Body of pancreas (tissue), 4 donors: Measurements from ENCODE around the gene VPS50. TPM values are rescaled to one million over a fixed set of nuclear protein-coding genes. Genes with fewer than 3 reads are reported as not detected.

ENCODE experiments used
- ATAC-seq: fragments of 150-250 bp; one replicate; pipeline ENCODE4 v1.9.1; 2016
- DNase-seq, 4 donors: peaks; one replicate each; pipeline ENCODE4 v3.0.0-alpha.2; 2019
- H3K27ac ChIP-seq, 4 donors: fragments of 200-600 bp; sonication (generic); 1 replicate in 3 of 4; 2 replicates in 1 of 4; pipeline versions ENCODE4 v1.5.1 to v1.6.1; 2016 to 2019; ENCODE audit warnings: mild to moderate bottlenecking in 1 of 4, mixed read lengths in 1 of 4, moderate library complexity in 1 of 4
- H3K27me3 ChIP-seq, 2 donors: fragments of 200-600 bp; sonication (generic); one replicate each; pipeline ENCODE4 v1.6.0; 2016; ENCODE audit warnings: mild to moderate bottlenecking in 1 of 2
- H3K36me3 ChIP-seq, 2 donors: fragments of 200-600 bp; sonication (generic); replicated peaks in 1 of 2; 2 replicates each; pipeline ENCODE4 v1.5.1; 2016; ENCODE audit warnings: low read depth in 2 of 2; ENCODE audit not compliant: insufficient read depth in 1 of 2
- H3K4me1 ChIP-seq: fragments of 200-600 bp; sonication (generic); one replicate; pipeline ENCODE4 v1.6.0; 2016
- H3K4me3 ChIP-seq, 2 donors: fragments of 200-600 bp; sonication (generic); 1 replicate in 1 of 2; 2 replicates in 1 of 2; pipeline ENCODE4 v1.5.1; 2016 to 2019
- H3K9me3 ChIP-seq, 3 donors: fragments of 200-600 bp; sonication (generic); 1 replicate in 2 of 3; 2 replicates in 1 of 3; pipeline ENCODE4 v1.5.1; 2016
- CTCF ChIP-seq, 7 experiments: fragments of 450-650 bp in 4 of 7; fragments of 200-600 bp in 3 of 7; sonication (generic) in 3 of 7; IDR thresholded peaks; one replicate each; pipeline ENCODE4 v1.5.1; 2016 to 2019; ENCODE audit warnings: antibody characterized with exemption in 7 of 7
- POLR2A ChIP-seq, 3 donors: fragments of 450-650 bp; IDR thresholded peaks; one replicate each; pipeline ENCODE4 v1.6.1; 2016; ENCODE audit warnings: antibody characterized with exemption in 3 of 3, mild to moderate bottlenecking in 2 of 3
- WGBS, 2 donors: methylation state at CpG; one replicate each; pipeline ENCODE4 v1.1.5; 2017; 5-methylcytosine and 5-hydroxymethylcytosine counted together
- intact Hi-C: fragments of 100-400 bp; cut with DNase I; formaldehyde crosslinking; loops from one replicate; pipeline ENCODE4 v1.15.1; 2023
- total RNA-seq, 2 donors: library from RNA; depleted of rRNA; stranded (reverse); fragments of >200 nt; gene quantifications; one replicate each; pipeline ENCODE4 v1.1.0, GENCODE V29; 2016

Gene VPS50
- total RNA-seq, 2 donors from 2014 or later, result 9.6 to 28.3 TPM

GRCh38 chr7:93239824-93240223 is 7.7 kb downstream of the VPS50 start:
- no peak overlapping the region for H3K27ac ChIP-seq
- DNase-seq (no peak), ATAC-seq (no peak)
- intact Hi-C loops, result no loop called here
- TF ChIP-seq CTCF (IDR thresholded peaks at IDR 0.05) (no peak), POLR2A (IDR thresholded peaks at IDR 0.05) (no peak)
- H3K9me3 ChIP-seq, result no peaks in the 10 kb centered on the region
- H3K36me3 ChIP-seq, result no peaks in the 10 kb centered on the region
- H3K4me3 ChIP-seq, result no peak overlapping the region
- WGBS, 2 donors, result 65 to 75% methylated on average over 4 of the region's 4 CpGs
- no peaks in the 10 kb centered on the region for H3K4me1 ChIP-seq
- no peaks in the 10 kb centered on the region for H3K27me3 ChIP-seq

GRCh38 chr7:93242106-93242505 is 9.9 kb downstream of the VPS50 start:
- Histone ChIP-seq H3K4me1 (no peaks in the 10 kb centered on the region), H3K27me3 (no peaks in the 10 kb centered on the region), H3K36me3 (no peaks in the 10 kb centered on the region), H3K9me3 (no peaks in the 10 kb centered on the region), H3K27ac (no peak overlapping the region), H3K4me3 (no peak overlapping the region)
- no peak for TF ChIP-seq POLR2A (IDR thresholded peaks at IDR 0.05)
- TF ChIP-seq CTCF (IDR thresholded peaks at IDR 0.05), result no peak
- intact Hi-C loops, result no loop called here
- ATAC-seq (no peak), DNase-seq (no peak)
- 84 to 90% methylated on average over 3 of the region's 3 CpGs for WGBS, 2 donors

GRCh38 chr7:93245525-93246432 is 13.6 kb downstream of the VPS50 start:
- 12 to 13% methylated on average over 9 of the region's 9 CpGs for WGBS, 2 donors
- TF ChIP-seq POLR2A (IDR thresholded peaks at IDR 0.05) (no peak), CTCF (IDR thresholded peaks at IDR 0.05) (peak; percentile 26 to 79 (median 63))
- intact Hi-C loops, result no loop called here
- Histone ChIP-seq H3K27ac (no peak overlapping the region), H3K36me3 (no peaks in the 10 kb centered on the region), H3K27me3 (no peaks in the 10 kb centered on the region), H3K9me3 (no peaks in the 10 kb centered on the region), H3K4me1 (no peaks in the 10 kb centered on the region), H3K4me3 (no peak overlapping the region)
- DNase-seq (no peak), ATAC-seq (no peak)

GRCh38 chr7:93249491-93250148 is 17.5 kb downstream of the VPS50 start:
- TF ChIP-seq POLR2A (IDR thresholded peaks at IDR 0.05), result no peak
- no peak for TF ChIP-seq CTCF (IDR thresholded peaks at IDR 0.05)
- Histone ChIP-seq H3K27ac (no peak overlapping the region), H3K27me3 (no peaks in the 10 kb centered on the region), H3K4me3 (no peak overlapping the region), H3K4me1 (no peaks in the 10 kb centered on the region), H3K36me3 (no peaks in the 10 kb centered on the region), H3K9me3 (no peaks in the 10 kb centered on the region)
- intact Hi-C loops, result no loop called here
- ATAC-seq (no peak), DNase-seq (no peak)
- WGBS, 2 donors, result 58 to 62% methylated on average over 5 of the region's 5 CpGs
